HG03175 (cell line): ENCODE results near the gene PLXDC1.

Experiments used
- ATAC-seq: cut with Tn5 transposase; IDR thresholded peaks from one replicate; pipeline ENCODE4 v1.9.1; 2021; ENCODE audit warnings: mild to moderate bottlenecking, moderate library complexity; ENCODE audit not compliant: unreplicated experiment

PLXDC1 gene

GRCh38 chr17:39151150-39151942 lies at the start of gene PLXDC1:
TSS of gene PLXDC1 (minus strand) at chr17:39151637. CDS start at chr17:39151437, 200 bp downstream.
- ATAC-seq: no peak

DNA sequence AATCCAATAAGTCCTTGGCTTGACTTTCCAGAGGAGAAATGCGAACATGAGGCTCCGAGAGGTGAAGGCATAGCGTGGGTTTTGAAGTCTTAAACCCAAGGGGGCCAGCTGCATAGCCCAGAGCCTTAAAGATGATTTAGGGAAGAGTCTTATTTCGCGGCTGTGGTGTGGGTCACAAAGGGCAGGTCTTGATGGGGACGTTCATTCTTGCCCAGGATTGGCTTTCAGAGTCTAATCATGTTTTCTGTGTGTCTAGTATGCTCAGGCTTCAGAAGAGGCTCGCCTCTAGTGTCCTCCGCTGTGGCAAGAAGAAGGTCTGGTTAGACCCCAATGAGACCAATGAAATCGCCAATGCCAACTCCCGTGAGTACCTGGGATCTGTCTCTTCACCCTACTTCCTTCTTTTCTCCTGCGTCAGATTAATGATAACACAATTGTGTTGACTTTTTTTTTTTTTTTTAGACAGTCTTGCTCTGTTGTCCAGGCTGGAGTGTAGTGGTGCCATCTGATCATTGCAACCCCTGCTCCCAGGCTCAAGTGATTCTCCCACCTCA lies 49.6 kb upstream of the PLXDC1 start:
- no peak for ATAC-seq

DNA sequence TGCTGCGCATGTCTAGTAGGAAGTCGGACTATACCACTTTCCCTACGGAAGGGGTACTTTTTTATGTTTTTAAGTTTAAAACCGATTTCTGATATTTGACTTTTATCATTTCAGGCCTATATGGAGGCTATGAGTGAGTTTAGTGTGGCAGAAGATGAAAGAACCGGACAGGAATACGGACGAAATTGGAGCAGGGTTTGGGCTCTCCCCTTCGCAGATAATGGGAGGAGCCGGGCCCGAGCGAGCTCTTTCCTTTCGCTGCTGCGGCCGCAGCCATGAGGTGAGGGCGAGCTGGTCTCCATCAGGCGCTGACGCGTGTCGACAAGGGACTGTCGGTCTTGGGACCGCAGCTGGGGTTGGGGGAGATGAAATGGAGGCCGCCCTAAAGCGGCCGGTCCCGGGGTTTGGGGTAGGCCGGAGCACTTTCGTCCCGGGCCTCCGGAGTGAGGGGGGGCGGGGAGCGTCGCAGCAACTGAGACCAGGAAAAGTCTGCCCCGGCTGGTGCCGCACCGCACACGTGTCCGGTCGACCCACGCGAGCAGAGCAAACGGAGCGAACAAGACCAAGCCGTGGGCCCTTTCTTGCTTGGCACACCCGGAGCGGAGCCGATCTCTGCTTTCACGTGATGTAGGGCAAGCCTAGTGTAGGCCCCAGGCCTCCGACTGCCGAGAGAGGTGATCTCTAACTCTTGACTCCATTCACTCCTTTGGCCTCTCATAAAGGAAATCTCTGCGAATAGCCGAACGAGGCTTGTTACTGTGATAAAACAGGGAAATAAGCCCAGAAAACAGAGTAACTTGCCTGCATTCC lies 48.8 kb upstream of the PLXDC1 start, which contains the start of gene RPL19:
Gene RPL19 (plus strand): TSS at position 214 of the 810 bp plus-strand sequence. CDS start 62 bp downstream, at position 276.
- peak; percentile 67 for ATAC-seq

DNA sequence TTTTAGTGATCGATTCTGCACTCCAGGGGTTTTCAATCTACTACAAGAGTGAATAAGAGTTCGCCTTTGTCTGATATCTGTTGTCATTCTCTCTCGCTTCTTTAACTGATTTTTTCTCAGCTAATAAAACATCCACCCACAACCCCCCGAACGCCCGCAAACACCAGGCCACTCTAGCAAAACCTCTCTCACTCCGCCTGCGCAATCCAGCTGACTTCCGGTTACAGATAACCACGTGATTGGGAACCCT lies 48.3 kb upstream of the PLXDC1 start:
- ATAC-seq: peak; percentile 71

- no peak for ATAC-seq
Measured at GRCh38 chr17:39198186-39198566, 46.7 kb upstream of the PLXDC1 start.

- no peak for ATAC-seq
Measured at GRCh38 chr17:39197380-39198185, 46.1 kb upstream of the PLXDC1 start, which contains the start of gene CACNB1. TSS of gene CACNB1 (minus strand) at chr17:39197669. CDS start at chr17:39197495, 174 bp downstream.

GRCh38 chr17:39196808-39197291 lies 45.4 kb upstream of the PLXDC1 start:
- no peak for ATAC-seq

- ATAC-seq: no peak
Measured at GRCh38 chr17:39196241-39196807, 44.9 kb upstream of the PLXDC1 start.

- ATAC-seq: no peak
Measured at GRCh38 chr17:39195568-39196160, 44.2 kb upstream of the PLXDC1 start.

- no peak for ATAC-seq
Measured at GRCh38 chr17:39194985-39195524, 43.6 kb upstream of the PLXDC1 start.

DNA sequence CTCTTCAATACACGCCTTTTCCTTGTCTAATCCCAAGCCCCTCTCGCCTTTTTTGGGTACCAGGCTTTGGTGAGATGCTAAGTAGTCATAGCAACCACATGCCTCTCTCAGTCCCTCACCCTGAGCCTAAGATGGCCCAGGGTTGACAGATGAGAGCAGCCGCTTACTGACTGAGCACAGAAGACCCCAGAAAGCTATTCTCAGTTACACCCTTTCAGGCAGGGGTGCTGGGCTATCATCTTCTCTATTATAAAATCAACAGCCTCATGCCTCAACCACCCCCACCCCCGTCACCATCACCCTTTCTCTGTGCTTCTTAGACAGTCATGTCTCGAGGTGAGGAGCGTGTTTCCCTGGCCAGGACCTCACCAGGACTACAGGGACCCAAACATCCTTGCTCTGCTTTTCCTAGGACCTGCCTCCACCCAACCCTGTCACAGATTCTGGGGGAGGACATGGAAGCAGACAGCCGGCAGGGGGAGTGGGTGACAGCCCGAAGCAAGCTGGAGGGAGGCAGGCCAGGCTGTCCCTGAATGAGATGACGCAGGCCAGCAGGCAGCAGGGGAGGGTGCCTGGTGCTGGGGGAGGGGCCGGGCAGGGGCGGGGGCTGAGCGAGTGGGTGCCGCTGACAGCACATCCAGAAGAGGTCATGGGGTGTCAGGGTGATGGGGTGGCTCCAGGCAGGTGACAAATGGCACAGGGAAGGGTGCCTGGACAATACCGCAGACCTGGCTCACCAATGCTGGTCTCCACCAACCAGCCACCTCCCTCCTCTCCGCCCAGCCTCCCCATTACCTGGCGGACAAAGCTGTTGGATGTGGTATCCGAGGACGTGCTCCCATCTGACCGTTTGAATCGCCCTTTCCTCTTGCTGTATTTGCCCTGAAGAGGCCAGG lies 42.9 kb upstream of the PLXDC1 start:
- no peak for ATAC-seq

DNA sequence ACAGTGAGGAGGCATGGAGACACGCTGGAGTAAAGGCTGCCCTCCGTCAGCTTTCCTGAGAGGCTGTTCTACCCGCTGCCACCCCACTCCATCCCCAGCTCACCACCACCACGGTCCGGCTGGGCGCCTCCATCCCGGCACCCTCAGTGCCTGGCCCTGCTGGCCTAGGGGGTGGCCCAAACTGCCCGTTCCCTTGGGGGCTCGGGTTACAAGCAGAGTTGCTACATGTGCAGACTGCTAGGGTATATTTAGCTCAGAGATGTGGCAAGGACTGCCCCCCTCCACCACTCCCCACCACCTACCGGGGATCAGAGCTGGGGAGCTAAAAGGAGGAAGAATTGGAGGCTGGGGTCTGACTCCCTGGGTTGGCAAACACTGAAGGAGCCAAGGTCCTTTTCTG lies 41.9 kb upstream of the PLXDC1 start:
- ATAC-seq: no peak

GRCh38 chr17:39192901-39193300 lies 41.5 kb upstream of the PLXDC1 start:
- no peak for ATAC-seq

GRCh38 chr17:39191750-39192510 lies 40.5 kb upstream of the PLXDC1 start:
- ATAC-seq: no peak

DNA sequence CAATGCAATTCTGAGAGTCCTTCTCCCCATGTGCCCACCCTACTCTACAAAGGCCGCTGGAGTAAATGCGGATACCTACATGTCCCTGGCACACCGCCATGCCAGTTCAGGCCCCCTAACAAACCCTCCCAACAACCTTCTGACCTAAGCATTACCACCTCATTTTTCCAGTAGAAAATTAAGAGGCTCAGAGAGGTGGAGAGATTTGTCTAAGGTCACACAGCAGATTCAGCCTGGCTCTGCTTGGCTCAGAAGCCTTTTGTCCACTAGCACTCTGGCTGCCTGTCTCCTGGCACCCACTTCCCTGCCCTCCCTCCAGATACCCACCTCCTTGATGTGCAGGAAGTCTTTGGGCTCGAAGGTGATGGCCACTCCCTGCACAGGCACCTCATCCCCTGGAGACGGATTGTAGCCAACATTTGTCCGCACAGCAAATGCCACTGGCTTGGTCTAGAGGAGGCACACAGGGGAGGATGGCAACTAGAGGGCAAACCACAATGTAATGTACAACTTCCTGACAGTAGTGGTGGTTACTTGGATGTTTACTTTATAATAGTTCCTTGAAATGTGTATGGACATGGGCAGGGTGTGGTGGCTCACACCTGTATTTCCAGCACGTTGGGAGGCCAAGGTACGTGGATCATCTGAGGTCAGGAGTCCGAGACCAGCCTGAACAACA lies 35.9 kb upstream of the PLXDC1 start:
- no peak for ATAC-seq

- ATAC-seq: no peak
Measured at GRCh38 chr17:39186481-39187002, 35.1 kb upstream of the PLXDC1 start.

GRCh38 chr17:39183720-39184119 lies 32.3 kb upstream of the PLXDC1 start:
- ATAC-seq: no peak
